ENCODE data around the gene RNASE4. TPM values are rescaled to one million over a fixed set of nuclear protein-coding genes. Genes with fewer than 3 reads are reported as not detected.
"Not testable (repeated sequence)": the region's sequence is repeated elsewhere in the genome, so short reads cannot be mapped to it uniquely, and the experiment has no call there.

Gene RNASE4
- total RNA-seq, 4 donors from 2014 or later, result 61.9 to 107 (median 82.9) TPM

DNA sequence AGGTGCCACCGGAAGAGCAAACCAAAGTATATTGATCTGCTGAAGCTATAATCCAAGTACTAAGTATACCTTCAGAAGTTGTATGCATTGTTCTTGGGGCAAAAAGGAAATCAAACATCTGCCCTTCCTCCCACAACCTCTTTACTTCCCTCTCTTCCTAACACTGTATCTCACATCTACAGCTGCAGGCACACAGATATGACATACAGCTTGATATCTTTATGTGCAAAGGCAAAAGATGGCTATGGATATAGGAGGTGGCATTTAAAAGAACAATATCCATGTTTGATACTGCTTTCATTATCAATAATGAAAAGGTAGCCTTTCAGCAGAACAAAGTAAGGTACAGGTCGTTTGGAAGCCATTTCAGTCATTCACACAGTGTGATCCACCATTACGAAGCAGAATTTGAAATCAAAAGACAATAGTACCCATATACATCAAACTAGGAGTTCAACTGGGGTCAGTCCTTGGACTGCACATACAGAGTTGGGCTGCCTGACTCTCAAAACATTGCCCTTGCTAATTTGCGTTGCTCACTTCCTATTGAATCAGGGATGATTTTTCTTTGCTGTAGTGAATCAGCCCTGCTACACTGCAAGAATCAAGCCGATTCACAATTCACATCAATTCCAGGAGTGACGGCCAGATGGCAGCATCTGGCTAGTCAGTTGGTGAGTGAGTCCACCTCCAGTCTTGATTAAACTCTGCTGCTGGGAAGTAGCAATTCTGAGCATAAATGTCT, 13.1 kb downstream of the RNASE4 start:
- H3K27me3 ChIP-seq, result no peaks in the 10 kb centered on the region
- no peak for DNase-seq (ENCODE audit: extremely low spot score)
- no peak overlapping the region for H3K27ac ChIP-seq (replicated peaks in 1 of 4)
- no peak overlapping the region for H3K4me3 ChIP-seq
- no peaks in the 10 kb centered on the region for H3K9me3 ChIP-seq
- WGBS, result 36% methylated on average over 6 of the region's 6 CpGs
- TF ChIP-seq POLR2AphosphoS5 (IDR thresholded peaks at IDR 0.05) (no peak), CTCF (IDR thresholded peaks at IDR 0.05) (peak; percentile 53 to 61 (median 54))
- peaks cover 12 to 43% (median 13%) of the 10 kb centered on the region in 4 donors for H3K36me3 ChIP-seq
- no peaks in the 10 kb centered on the region for H3K4me1 ChIP-seq
- intact Hi-C loops (cut with DNase I), result loop anchor here (5.0 kb wide), 2 partner anchors 160 to 275 kb away; no protein-coding TSS in a partner anchor

GRCh38 chr14:20698018-20698329, 13.6 kb downstream of the RNASE4 start:
- Histone ChIP-seq H3K9me3 (no peaks in the 10 kb centered on the region), H3K4me1 (no peaks in the 10 kb centered on the region), H3K27ac (replicated peaks in 1 of 4) (no peak overlapping the region), H3K36me3 (peaks cover 12 to 43% (median 13%) of the 10 kb centered on the region in 4 donors), H3K27me3 (no peaks in the 10 kb centered on the region), H3K4me3 (no peak overlapping the region)
- TF ChIP-seq POLR2A (IDR thresholded peaks at IDR 0.05; ENCODE audit: low read depth) (no peak), POLR2AphosphoS5 (IDR thresholded peaks at IDR 0.05) (no peak), CTCF (IDR thresholded peaks at IDR 0.05) (no peak), EP300 (IDR thresholded peaks at IDR 0.05) (no peak)
- no peak for DNase-seq (ENCODE audit: extremely low spot score)
- intact Hi-C loops (cut with DNase I), result loop anchor here (5.0 kb wide), 2 partner anchors 159 to 274 kb away; no protein-coding TSS in a partner anchor

DNA sequence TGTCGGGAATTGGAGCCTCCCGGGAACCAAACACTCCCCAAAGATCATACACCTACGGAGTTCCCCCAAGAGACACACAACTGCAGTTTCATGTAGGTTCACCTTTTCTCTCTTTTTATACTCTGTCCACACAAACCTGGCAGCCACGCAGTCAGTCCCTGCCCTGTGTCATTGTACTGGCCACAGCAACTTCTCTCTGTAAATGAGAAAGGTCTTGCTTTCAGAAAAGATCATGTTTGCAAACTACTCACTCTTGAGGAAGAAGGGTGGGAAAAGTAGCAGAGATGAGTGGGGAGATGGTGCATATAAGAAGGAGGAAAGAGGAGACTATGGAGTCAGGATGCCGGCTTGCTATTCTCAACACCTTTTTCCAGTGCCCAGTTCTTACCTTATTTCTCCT, 14.6 kb downstream of the RNASE4 start:
- Histone ChIP-seq H3K4me3 (no peak overlapping the region), H3K27ac (replicated peaks in 1 of 4) (no peak overlapping the region), H3K4me1 (no peaks in the 10 kb centered on the region), H3K36me3 (peaks cover 6 to 35% (median 8%) of the 10 kb centered on the region in 4 donors), H3K27me3 (no peaks in the 10 kb centered on the region), H3K9me3 (no peaks in the 10 kb centered on the region)
- 82% methylated on average over 5 of the region's 5 CpGs for WGBS
- intact Hi-C loops (cut with DNase I), result loop anchor here (5.0 kb wide), 2 partner anchors 158 to 273 kb away; no protein-coding TSS in a partner anchor
- DNase-seq (ENCODE audit: extremely low spot score), result no peak
- TF ChIP-seq POLR2AphosphoS5 (IDR thresholded peaks at IDR 0.05) (no peak), EP300 (IDR thresholded peaks at IDR 0.05) (no peak), CTCF (IDR thresholded peaks at IDR 0.05) (no peak), POLR2A (IDR thresholded peaks at IDR 0.05; ENCODE audit: low read depth) (no peak)

DNA sequence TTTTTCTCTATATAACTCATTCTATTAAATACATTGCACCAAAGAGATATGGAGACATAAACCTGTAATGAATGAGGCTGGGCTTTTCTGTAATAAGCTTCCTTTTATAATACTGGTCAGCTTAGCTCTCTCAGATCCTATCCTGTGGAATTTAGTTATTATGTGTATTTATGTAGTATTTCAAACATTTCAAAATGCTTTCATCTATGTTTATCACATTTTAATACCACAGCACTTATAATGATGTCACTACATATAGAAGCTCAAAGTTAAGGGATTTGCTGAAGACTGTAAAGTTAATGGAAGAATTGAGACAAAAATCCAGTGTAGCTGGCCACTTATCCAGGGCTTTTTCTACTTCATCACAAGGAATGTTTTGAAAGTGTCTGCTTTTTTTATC, 15.6 kb downstream of the RNASE4 start:
- H3K27me3 ChIP-seq, result no peaks in the 10 kb centered on the region
- H3K4me3 ChIP-seq, result no peak overlapping the region
- H3K27ac ChIP-seq (replicated peaks in 1 of 4), result no peak overlapping the region
- DNase-seq (ENCODE audit: extremely low spot score), result no peak
- TF ChIP-seq POLR2AphosphoS5 (IDR thresholded peaks at IDR 0.05) (no peak), EP300 (IDR thresholded peaks at IDR 0.05) (no peak)
- H3K9me3 ChIP-seq, result no peaks in the 10 kb centered on the region
- intact Hi-C loops (cut with DNase I), result loop anchor here (5.0 kb wide), 2 partner anchors 157 to 272 kb away; no protein-coding TSS in a partner anchor
- peaks cover 3 to 31% (median 7%) of the 10 kb centered on the region in 4 donors for H3K36me3 ChIP-seq
- no peaks in the 10 kb centered on the region for H3K4me1 ChIP-seq

DNA sequence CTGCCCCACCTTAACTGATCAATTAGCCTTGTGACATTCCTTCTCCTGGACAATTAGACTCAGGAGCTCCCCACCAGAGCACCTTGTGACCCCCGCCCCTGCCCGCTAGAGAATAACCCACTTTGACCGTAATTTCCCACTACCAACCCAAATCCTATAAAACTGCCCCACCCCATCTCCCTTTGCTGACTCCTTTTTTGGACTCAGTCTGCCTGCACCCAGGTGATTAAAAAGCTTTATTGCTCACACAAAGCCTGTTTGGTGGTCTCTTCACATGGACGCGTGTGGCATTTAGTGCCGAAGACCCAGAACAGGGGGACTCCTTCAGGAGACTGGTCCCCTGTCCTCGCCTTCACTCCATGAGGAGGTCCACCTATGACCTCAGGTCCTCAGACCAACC, 16.6 kb downstream of the RNASE4 start:
- 89% methylated on average over 7 of the region's 7 CpGs for WGBS
- H3K4me3 ChIP-seq; H3K27ac ChIP-seq (replicated peaks in 1 of 4); DNase-seq (ENCODE audit: extremely low spot score); H3K4me1 ChIP-seq; H3K9me3 ChIP-seq; intact Hi-C loops (cut with DNase I); H3K27me3 ChIP-seq: not testable (repeated sequence)
- H3K36me3 ChIP-seq, result peaks cover 0 to 22% (median 7%) of the 10 kb centered on the region in 4 donors

Measured in esophagus muscularis mucosa (tissue), 4 donors.